DLD1 (cell line): ENCODE measurements around the gene SLC30A3.

Experiments used
- in situ Hi-C: cut with HindIII; loops from 2 replicates; pipeline ENCODE4 v1.10.0; 2017; ENCODE audit warnings: low sequenced_read_pairs

Gene SLC30A3

DNA sequence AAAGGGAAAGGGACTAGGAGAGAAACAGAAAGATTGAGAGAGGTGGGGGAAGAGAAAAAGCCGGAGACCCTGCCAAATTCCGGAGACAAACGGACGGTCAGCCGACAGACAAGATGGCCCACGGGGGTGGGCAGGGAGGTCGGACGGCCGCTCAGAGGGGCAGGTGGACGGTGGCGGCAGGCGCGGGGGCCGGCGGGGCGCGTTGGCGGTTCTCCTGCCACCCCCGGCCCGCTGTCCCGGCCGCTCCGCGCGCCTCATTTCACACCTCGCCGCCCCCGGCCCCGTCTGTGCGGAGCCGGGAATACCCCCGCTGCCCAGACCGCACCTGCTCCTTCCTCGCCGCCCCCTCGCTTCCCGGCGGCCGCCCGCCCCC is 935 bp downstream of the SLC30A3 start:
- in situ Hi-C loops: no loop called here

DNA sequence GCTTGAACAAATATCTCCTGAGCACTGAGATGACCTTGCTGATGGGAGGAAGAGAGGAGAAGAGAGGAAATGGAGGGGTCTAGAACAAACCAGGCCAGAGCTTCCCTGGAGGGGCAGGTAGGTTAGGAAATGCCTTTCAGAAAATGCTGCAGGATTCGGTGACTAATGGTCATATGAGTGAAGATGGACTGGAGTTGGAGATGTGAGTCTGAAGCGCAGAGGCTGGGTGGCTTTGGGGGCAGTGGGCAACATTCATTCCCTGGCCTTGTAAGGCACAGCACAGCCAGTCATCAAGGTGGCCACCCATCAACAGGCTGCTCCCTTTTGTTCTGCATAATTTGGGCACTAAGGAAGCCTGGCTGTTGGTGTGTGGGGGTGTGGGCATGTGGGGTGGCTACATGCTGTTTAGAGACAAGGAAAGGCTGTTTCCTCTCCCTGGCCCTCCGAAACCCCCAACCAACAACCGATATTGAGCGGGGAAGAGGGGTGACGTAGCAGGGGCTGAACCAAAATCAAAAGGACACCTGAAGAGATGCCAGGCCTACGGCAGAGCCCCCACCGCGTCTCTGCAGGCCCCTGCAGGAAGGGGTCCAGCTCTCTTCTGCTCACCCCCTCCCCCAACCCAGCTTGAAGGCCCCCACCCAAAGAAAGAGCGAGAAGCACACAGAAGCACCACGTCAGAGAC is 1.5 kb downstream of the SLC30A3 start:
- in situ Hi-C loops: no loop called here

DNA sequence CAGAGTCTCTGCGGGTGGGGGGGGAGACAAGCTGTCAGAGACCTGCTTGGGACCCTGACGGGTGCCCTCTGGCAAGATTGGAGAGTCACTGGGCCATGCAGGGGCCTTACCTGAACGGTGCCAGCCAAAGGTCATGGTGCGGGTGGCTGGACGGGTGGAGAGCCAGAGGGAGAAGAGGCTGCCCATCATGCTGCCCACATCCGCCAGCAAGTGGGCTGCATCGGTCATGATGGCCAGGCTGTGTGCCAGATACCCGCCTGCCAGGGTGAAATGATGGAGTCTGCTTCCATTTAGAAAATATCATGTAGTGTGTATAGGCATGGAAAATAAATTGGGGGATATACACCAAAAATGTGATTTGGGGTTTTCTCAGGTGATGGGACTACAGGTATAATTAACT is 4.8 kb downstream of the SLC30A3 start:
- in situ Hi-C loops: no loop called here

DNA sequence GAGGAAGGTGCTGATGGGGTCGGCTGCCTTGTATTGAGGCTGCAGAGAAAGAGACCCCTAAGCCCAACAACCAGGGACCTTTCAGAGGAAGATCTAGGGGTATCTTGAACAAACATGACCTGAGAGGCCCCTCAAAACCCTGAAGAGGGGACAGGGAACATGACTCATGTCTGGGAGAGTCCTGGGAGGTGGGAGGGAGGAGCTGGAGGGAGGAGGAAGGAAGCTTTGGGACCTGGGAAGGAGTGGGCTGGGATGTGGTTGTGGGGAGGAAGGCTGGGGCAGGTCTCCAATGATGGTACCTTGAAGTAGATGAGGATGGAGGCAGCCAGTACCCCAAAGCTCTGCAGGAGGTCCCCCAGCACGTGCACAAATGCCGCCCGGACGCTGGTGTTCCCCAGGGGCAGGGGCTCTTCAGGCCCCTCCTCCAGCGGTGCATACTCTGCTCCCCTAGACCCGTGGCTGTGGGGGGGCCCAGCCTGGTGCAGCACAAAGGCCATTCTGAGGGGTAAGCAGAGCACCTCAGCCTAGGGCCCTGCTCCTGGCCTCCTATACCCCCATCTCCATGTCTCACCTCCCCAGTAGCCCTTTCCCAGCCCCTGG is 5.9 kb downstream of the SLC30A3 start:
- in situ Hi-C loops: no loop called here

DNA sequence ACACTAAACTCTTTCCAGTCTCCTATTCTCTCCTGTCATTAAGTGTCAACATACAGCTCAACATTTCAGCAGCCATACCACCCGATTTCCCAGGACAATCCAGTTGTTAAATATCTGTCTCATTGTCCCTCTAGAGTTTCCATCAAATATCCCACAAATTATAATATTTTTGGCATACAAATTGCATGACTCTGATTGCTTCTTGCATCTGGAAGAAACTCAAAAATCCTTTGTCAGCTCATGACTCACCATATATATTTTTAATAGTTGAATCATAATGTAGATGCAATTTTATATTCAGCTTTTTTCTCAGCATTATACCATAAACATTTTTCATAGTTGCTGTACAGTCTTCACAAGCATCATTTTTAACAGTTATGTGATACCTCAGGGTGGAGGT is 7.2 kb downstream of the SLC30A3 start:
- in situ Hi-C loops: no loop called here

DNA sequence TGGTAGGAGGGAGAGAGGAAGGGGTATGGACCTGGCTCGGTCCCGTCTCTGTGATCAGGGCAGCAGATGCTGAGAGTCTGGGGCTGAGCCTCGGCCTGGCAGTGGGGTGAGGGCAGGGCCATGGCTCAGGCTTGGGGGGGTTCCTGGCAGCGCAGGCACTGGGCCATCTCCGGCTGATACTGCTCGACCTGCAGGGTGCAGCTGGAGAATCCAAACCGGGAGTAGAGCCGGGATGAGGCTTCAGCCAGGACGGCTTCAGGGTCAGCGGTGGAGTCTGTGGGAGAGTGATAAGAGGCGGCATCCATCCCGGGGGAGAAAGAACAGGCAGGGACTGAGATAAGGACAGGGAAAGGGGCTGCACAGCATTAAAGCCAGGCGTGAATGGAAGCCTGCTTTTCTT is 7.7 kb downstream of the SLC30A3 start:
- in situ Hi-C loops: no loop called here

DNA sequence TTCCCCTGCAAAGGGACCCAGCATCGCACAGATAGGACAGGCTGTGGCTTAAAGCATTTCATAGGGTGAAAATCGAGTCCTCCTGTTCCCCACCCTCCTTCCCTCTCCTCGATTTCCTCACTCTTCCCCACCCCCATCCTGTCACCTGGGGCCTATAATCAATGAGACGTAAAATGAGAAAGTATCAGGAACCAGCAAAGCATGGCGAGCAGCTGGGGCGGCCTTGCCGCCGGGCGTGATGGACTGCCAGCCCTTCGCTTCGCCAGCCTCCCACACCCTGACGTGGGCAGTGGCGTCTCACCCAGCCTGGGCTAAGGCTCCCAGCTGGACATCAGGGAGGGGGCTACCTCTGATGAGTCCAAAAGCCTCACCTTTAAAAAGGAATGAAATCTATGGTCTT is 11.1 kb downstream of the SLC30A3 start:
- in situ Hi-C loops: no loop called here

DNA sequence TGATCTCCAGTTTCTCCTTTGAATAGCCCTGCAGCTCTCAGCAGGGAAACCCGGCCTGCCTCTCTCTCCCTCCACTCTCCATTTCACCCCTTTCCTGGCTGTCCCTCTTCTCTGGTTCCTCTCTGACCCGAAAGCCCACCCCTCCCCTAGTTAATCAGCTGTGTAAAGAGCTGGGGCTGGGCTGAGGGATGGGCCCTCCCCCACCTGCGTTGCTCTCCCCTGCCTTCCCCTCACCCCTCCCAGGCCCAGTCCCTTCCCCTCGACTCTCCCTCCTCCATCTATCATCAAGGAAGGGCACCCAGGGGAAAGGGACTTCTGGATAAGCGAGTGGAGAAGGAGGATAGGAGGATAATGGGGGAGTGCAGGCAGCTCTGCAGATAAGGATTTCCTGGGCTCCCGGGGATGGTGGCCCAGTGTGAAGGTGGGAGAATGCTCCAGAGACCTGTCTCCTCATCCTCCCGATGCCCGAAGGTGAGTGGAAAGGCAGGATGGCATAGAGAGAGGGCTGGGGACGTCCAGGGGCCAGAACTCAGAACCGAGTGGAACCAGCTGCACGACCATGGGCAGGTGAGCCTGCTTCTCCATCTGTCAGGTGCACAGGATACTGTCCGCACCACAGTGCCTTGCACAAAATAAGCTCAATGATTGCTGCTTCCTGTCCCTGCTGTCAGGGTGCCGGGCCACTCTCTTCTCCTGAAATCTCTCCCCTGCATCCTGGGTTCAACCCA is 12.0 kb downstream of the SLC30A3 start:
- in situ Hi-C loops: no loop called here

DNA sequence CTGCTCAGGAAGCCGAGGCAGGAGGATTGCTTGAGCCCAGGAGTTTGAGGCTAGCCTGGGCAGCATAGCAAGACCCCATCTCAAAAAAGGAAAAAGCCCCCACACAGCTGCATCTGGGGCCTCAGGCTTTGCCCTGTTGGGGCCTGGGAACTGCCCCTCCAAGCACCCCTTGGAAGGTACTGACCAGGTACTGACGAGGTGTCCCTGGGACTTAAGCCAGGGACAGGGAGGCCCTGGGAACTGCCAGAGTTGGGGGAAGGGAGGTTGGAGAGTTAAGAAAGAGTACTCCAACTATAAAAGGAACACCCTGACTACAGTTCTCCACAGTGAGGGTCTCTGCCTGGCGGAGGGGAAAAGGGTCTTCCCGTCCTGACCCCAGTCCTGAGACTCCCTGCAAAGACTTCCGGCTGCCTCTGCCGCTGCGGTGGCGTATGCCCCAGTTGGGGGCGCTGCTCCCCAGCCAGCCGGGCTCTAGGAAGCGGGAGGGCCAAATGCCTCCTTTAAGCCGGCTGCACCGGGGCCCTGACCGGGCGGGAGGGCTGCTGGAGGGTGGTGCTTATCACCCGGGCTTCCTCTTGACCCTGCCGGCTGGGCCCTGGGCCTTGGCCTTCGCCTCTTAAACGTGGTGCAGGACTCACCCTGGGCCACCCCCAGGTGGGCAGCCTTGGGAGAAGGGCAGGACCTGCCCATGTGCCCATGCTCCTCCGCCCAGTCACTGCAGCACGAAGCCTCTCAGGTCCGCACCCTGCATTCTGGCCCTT is 12.8 kb downstream of the SLC30A3 start:
- in situ Hi-C loops: no loop called here

DNA sequence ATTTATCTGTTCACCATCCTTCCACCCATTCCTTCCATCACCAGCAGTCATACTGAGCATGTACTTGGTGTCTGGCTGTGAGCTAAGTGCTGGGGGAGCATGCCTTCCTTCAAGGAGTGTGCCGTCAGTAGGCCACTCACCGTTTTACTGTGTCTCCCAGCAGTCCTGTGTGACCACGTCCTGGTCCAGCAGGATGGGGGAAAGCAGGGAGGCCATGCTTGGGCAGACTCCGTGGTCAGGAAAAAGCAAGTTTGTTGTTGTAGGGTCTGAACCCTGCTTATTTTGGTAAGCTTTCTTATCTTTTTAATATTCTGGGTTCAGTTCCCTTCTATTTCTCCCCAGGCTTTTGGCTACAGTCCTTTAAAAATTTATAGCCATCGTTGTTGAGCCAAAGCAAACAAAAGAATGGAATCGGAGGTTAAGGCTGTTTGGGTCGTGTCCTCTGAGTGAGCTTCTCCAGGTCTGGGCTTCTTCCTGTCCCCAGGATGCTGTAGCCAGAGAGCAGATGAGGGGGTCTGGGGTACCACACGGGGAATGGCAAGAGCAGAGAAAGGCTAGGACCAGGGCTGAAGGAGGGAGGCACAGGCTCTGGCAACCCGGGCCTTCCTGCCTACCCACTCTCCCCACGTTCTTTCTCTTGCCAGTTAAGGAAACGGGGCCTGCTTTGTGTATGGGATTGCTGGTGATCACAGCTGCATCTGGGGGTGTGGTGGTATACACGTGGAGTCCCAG is 13.5 kb downstream of the SLC30A3 start:
- in situ Hi-C loops: no loop called here

DNA sequence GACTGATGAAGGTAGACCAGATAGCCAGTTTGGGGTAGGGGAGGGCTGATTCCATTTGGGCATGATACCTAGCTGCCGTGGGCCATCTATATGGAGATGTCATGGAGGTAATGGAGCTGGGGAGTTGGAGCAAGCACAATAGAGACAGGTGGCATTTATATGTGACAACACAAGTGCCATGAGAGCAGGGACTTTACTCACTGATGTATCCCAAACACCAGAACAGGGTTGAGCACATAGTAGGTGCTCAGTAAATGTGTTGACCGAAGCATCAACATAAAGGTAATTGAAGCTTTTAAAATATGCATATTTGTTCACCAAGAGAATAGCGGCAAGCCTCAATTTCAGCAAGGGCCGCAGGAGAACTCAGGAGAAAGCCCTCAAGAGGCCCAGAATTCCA is 15.0 kb downstream of the SLC30A3 start:
- in situ Hi-C loops: no loop called here

DNA sequence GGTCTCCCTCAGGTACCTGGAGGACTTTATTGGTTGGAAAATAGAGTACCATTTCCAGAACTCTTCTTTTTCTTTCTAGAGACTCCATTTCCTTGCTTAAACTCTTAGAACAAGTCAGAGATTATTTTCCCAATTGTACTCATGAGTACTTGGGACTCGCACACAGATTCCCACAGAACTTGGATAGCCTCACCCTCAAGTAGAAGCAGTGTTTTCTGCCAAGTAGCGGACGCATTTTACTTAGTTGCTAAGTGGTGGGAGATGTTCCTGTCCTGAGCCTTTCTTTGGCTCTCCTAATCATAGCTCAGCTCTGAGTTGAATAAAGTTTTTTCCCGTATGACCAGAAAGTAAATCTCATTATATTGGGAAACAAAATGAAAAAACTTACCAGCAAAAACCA is 17.2 kb downstream of the SLC30A3 start:
- in situ Hi-C loops: no loop called here

DNA sequence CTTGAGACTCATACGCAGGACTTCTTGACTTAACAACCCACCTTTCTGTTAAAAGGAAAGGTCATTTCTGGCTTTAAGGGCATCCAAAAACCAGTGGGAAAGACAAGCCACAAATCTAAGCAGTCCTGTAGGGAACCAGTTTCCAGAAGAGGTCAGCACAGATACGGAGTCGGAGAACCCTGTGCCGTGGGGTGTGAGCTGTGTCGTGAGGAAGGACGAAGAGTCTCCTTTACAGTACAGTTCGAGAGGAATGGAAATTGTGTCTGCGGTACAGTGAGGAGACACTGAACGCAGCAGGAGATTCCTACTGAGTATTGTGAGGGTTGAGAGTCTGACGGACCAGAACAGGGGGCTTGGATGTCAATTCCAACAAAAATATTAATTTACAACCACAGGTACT is 17.7 kb downstream of the SLC30A3 start:
- in situ Hi-C loops: no loop called here

DNA sequence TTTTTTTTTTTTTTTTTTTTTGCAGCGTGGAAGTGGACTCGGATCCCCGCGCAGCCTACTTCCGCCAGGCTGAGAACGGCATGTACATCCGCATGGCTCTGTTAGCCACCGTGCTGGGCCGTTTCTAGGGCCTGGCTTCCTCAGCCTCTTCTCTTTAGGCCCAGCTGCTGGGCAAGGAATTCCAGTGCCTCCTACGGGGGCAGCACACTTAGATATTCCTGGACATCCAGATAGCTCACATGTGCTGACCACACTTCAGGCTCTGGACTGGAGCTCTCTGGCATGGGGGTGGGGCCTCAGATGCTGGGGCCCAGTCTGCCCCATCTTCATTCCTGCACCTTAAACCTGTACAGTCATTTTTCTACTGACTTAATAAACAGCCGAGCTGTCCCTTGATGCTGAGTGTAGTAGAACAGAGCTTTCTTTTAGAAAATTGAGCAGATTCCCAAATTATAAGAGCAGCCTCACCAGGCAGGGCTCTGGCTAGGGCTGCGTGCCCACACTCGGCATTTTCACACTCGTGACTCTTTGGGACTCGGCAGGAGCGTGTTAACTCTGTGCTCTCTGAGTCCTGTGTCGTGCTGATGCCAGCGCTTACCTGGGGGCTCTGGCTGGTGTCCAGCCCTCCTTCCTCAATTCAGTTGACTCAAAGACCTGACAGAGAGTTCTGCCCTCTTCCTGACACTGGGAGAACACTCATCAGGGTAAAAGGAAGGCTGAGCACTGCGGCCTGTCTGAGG is 19.3 kb downstream of the SLC30A3 start:
- in situ Hi-C loops: no loop called here

DNA sequence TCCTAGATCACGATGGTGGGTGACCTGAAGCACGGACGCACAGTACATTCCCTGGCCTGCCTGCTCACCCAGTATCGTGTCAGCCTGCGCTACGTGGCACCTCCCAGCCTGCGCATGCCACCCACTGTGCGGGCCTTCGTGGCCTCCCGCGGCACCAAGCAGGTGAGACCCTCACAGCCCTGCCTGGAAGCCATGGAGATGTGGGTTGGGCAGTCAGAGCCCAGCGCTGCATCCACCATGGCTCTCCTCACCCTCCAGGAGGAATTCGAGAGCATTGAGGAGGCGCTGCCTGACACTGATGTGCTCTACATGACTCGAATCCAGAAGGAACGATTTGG is 20.3 kb downstream of the SLC30A3 start:
- in situ Hi-C loops: no loop called here

DNA sequence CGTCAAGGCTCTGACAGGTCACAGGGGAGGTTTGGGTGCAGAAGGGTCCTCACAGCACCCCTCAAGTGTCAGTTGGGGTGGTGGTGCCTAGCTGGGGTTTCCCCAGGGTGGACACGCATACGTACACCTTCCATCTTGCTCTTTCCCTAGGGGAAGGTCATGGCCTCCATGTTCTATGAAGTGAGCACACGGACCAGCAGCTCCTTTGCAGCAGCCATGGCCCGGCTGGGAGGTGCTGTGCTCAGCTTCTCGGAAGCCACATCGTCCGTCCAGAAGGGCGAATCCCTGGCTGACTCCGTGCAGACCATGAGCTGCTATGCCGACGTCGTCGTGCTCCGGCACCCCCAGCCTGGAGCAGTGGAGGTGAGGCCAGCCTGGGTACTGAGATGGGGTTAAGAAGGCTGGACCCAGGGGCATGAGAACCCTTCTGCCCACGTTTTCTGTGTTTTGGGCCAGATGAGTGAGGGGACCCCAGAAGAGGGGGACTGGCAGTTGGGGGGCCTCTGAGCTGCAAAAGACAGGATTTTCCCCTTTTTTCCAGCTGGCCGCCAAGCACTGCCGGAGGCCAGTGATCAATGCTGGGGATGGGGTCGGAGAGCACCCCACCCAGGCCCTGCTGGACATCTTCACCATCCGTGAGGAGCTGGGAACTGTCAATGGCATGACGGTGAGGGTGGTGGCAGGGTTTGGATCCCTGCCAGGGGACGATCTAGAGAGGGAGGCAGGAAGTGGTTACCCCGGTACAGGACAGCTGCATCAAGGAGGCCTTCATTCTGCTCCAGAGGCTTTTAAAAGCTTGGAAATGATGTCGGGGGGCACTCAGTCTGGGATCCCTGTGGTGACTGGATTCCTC is 20.9 kb downstream of the SLC30A3 start:
- in situ Hi-C loops: no loop called here

DNA sequence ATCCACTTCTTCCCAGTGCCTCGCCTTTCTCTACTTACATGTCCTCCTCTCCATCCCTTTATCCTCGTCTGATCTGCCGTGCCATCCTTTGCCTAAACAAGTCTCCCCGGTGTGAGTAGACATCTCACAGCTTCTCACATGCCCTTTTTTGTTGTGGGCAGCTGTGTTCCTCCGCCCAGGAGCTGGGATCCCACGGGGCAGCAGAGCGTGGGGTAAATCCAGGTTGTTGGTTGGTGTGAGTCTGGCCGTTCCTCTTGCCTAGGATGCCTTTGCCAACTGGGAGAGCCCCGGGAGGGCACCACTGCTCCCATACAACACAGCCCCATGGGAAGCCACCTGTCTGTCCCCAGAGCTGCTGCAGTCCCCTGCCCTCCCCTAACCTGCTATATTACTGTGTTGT is 22.4 kb downstream of the SLC30A3 start:
- in situ Hi-C loops: no loop called here

DNA sequence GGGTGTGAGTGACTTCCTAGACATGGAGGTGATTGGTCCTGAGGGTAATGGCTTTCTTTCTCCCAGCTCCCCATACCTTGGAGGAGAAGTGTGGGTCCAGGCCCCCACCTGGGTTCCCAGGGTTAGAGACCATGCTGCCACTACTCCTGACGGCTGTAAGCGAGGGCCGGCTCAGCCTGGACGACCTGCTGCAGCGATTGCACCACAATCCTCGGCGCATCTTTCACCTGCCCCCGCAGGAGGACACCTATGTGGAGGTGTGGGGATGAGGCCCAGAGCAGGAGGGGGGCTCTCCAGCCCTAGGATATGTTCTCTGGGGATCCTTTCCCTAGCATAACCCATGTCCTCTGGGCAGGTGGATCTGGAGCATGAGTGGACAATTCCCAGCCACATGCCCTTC is 23.9 kb downstream of the SLC30A3 start:
- in situ Hi-C loops: no loop called here

DNA sequence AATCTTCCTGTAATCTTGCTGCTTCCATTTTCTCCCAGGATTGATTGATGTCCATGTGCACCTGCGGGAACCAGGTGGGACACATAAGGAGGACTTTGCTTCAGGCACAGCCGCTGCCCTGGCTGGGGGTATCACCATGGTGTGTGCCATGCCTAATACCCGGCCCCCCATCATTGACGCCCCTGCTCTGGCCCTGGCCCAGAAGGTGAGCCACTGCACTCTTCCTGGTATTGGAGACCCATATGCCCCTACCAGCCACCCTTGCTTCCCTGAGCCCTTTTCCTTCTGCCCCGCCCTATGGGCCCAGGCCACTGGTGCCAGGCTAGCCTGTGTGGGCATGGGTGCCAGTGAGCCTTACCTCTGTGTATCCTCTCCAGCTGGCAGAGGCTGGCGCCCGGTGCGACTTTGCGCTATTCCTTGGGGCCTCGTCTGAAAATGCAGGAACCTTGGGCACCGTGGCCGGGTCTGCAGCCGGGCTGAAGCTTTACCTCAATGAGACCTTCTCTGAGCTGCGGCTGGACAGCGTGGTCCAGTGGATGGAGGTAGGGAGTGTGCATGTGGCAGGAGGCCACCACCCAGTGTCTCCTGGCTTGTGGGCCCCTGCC is 25.4 kb downstream of the SLC30A3 start:
- in situ Hi-C loops: no loop called here
